Endometrial microvascular endothelial cells (primary cell): Measurements from ENCODE around the gene NUMA1. TPM values are rescaled to one million over a fixed set of nuclear protein-coding genes. Genes with fewer than 3 reads are reported as not detected.

Experiments used
- in situ Hi-C: cut with HindIII; loops from 2 replicates; pipeline ENCODE4 v1.10.0; 2017; ENCODE audit warnings: low sequenced_read_pairs, low pct_unique_long_range_greater_than_20kb; ENCODE audit errors: inconsistent ontology term
- total RNA-seq: library from RNA; depleted of rRNA; stranded (reverse); fragments of >200 nt; gene quantifications from one replicate; pipeline ENCODE4 v1.2.3, GENCODE V29; 2015; ENCODE audit errors: inconsistent ontology term

Gene NUMA1, protein sequence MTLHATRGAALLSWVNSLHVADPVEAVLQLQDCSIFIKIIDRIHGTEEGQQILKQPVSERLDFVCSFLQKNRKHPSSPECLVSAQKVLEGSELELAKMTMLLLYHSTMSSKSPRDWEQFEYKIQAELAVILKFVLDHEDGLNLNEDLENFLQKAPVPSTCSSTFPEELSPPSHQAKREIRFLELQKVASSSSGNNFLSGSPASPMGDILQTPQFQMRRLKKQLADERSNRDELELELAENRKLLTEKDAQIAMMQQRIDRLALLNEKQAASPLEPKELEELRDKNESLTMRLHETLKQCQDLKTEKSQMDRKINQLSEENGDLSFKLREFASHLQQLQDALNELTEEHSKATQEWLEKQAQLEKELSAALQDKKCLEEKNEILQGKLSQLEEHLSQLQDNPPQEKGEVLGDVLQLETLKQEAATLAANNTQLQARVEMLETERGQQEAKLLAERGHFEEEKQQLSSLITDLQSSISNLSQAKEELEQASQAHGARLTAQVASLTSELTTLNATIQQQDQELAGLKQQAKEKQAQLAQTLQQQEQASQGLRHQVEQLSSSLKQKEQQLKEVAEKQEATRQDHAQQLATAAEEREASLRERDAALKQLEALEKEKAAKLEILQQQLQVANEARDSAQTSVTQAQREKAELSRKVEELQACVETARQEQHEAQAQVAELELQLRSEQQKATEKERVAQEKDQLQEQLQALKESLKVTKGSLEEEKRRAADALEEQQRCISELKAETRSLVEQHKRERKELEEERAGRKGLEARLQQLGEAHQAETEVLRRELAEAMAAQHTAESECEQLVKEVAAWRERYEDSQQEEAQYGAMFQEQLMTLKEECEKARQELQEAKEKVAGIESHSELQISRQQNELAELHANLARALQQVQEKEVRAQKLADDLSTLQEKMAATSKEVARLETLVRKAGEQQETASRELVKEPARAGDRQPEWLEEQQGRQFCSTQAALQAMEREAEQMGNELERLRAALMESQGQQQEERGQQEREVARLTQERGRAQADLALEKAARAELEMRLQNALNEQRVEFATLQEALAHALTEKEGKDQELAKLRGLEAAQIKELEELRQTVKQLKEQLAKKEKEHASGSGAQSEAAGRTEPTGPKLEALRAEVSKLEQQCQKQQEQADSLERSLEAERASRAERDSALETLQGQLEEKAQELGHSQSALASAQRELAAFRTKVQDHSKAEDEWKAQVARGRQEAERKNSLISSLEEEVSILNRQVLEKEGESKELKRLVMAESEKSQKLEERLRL (N-terminal part only)
- total RNA-seq, result 112 TPM

DNA sequence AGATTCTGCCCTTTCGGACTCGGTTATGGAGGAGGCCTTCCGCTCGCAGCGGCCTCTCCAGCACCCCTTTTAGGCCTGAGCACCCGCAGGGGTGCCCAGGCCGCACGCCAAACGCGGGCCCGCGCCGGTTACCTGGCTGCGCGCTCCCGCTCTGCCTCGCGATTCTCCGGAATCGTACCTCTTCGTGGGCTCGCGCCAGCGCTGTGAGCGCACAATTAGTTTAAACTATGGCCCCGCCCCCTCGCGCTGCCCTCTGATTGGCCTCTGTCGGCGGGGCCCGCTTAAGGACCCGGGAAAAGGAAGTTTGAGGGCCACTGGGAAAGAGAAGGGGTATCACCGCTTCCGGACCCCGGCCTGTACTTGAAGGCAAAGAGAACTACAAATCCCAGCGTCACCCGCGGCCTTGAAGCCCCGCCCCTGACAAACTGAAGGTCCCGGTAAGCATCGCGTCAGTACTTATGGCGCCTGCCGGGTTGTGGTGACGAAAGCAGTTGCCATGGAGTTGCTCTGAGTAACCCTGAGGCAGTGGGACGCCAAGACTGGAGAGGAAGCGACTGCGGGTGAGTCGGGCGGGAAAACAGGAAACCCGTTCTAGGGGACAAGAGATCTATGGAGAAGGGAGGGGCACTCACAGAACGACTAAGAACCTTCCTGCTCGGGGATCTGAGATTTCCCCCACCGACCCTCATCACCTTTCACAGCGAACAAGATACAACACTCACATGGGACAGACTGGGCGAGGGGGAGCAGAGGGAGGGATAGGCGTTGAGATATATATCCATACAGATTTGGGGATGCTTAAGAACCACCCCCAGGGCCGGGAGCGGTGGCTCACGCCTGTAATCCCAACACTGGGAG lies at the start of gene NUMA1, which contains the start of gene LRRC51:
Gene NUMA1 (minus strand): TSS at position 217 of the 858 bp plus-strand sequence. CDS start 44,599 bp downstream, outside the sequence.
Gene LRRC51 (plus strand): TSS at position 525 of the 858 bp plus-strand sequence. CDS start 8,234 bp downstream, outside the sequence.
- in situ Hi-C loops, result no loop called here

DNA sequence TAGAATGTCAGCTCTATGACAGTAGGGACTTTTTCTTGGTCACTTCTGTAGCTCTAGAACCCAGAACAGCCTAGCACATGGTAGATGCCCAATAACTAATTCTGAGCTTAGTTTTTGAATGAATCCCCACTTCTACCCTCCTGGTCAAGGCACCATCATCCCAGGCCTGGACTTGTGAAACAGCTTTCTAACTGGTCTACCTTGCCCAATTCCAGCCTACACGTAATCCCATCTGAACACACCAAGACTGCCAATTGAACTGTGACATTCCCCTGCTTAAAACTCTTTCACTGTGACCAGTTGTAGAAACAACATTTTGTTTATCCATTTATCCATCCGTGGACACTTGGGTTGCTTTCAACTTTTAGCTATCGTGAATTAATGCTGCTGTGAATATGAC lies 49.0 kb upstream of the NUMA1 start:
- in situ Hi-C loops, result no loop called here

DNA sequence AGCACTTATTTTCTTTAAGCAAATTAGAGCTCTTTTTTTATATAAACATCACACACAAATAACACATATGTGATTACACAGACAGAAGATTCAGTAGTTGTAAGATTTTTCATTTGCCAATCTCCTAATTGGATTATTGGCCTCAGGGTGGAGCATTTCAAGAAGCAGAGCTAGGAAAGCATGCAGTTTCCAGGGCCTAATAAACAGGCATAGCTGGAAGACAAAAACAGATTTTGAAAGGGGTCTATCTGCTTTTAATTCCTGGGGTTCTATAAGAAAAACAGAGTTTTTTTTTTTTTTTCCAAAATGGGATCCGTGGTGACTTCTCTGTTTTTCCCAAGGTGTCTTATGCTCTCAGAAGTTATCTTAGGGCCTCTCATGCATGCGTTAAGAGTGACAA lies 47.6 kb upstream of the NUMA1 start:
- in situ Hi-C loops, result no loop called here

GRCh38 chr11:72125956-72126355 lies 45.6 kb upstream of the NUMA1 start:
- in situ Hi-C loops, result no loop called here

DNA sequence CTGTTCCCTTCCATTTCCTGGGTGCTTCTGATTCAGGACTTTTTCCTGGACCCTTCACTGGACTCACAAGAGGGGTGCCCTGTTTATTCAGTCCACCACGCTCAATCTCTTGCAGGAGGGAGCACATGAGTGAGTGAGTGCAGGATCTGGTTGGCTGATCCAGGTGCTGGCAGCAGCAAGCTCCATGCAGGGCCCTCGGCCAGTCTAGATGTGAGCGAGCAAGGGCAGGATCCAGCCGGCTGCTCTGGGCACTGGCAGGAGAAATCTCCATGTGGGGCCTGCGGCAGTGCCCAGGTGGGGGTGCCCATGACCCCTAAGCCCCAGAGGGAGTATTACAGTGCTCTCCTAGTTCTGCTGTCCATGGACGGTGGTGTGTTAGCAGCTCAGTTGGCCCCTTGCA lies 43.7 kb upstream of the NUMA1 start:
- in situ Hi-C loops, result no loop called here

- in situ Hi-C loops, result no loop called here
Observed at GRCh38 chr11:72123117-72123653, 42.8 kb upstream of the NUMA1 start.

DNA sequence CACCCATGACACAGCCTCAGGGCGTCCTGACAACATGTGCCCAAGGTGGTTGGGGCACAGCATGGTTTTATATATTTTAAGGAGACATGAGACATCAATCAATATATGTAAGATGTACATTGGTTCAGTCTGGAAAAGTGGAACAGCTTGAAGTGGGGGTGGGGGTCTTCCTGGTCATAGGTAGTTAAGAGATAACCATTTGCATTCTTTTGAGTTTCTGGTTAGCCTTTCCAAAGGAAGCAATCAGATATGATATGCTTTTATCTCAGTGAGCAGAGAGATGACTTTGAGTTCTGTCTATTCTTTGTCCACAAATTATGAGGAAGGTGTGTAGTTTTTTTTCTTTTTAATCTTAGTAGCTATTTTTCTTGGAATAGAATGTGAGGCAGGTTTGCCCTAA lies 42.3 kb upstream of the NUMA1 start:
- in situ Hi-C loops, result no loop called here

DNA sequence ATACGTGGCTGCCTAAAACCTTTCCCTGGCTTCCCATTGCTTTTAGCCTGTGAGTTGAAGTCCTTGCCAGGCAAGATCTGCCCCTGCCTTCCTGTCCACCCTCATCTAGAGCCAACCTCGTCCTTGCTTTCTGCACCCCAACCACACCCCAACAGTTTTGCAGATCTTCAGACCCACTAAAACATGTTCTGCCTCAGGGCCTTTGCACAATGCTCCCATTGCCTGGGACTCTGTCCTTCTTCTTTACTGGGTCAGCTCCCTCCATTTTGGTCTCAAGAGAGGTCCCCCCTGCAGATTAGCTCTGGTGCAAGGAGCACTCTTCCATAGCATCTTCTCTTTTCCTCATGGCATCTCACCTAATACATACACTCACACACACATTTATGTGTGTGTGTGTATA lies 40.6 kb upstream of the NUMA1 start:
- in situ Hi-C loops, result no loop called here

DNA sequence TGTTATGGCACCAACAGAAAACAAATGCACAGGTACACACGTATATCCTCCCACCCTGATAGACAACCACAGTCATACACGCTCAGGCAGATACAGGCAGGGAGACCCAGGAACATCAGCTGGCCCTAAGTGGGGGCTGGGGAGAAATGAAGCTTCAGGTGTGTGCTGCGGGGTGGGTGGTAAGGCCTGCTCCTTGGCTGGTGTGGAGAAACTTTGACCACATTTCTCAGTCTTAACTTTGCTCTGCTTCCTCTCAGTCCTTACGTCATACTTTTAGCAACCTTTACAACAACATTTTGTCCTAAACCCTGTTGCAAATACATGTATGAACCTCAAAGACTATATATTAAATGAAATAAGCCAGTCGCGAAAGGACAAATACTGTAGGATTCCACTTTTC lies 38.9 kb upstream of the NUMA1 start:
- in situ Hi-C loops, result no loop called here

GRCh38 chr11:72116019-72116755 lies 35.8 kb upstream of the NUMA1 start:
- in situ Hi-C loops, result no loop called here

GRCh38 chr11:72114570-72114969 lies 34.2 kb upstream of the NUMA1 start:
- in situ Hi-C loops, result no loop called here

- in situ Hi-C loops, result no loop called here
Observed at GRCh38 chr11:72112978-72113808, 32.9 kb upstream of the NUMA1 start.

- in situ Hi-C loops, result no loop called here
Observed at GRCh38 chr11:72112143-72112977, 32.0 kb upstream of the NUMA1 start, which contains the start of gene ANAPC15. Gene ANAPC15 (minus strand): TSS chr11:72112695. CDS start chr11:72111276, 1,419 bp downstream.

- in situ Hi-C loops, result no loop called here
Observed at GRCh38 chr11:72111300-72112142, 31.2 kb upstream of the NUMA1 start.

- in situ Hi-C loops, result no loop called here
Observed at GRCh38 chr11:72105888-72106287, 25.5 kb upstream of the NUMA1 start, which contains the start of gene TOMT. Gene TOMT (plus strand): TSS chr11:72105924. CDS start chr11:72105952, 28 bp downstream.
